ENCODE data around the gene TMF1.
A peak's percentile ranks its signal among the peaks of the same experiment; 100 is the strongest.

GRCh38 chr3:69081583-69082262, 29.6 kb upstream of the TMF1 start:
- TF ChIP-seq CTCF (IDR thresholded peaks at IDR 0.05 in 2 of 3, conservative IDR thresholded peaks at IDR 0.05 in 1 of 3; ENCODE audit: control insufficient read depth in 2 of 3, extremely low read depth in 1 of 3, insufficient read depth in 1 of 3, low read depth in 3 of 3, low read length in 3 of 3) (no peak), TAF1 (IDR thresholded peaks at IDR 0.05; ENCODE audit: borderline replicate concordance, low read depth, low read length) (no peak), LARP7 (IDR thresholded peaks at IDR 0.05) (no peak), BCL11A (IDR thresholded peaks at IDR 0.05; ENCODE audit: low read depth, low read length) (0 out of 2 replicates have a peak, but pooled peaks have one; percentile 2), ZBTB4 (CRISPR knock-in tag; IDR thresholded peaks at IDR 0.05) (no peak), EZH2 (IDR thresholded peaks at IDR 0.05; ENCODE audit: borderline replicate concordance, control insufficient read depth, low read depth, low read length) (no peak), CREB1 (IDR thresholded peaks at IDR 0.05; ENCODE audit: low read depth) (no peak), PBX3 (IDR thresholded peaks at IDR 0.05; ENCODE audit: insufficient replicate concordance, low read depth, low read length) (peak; percentile 54), CBFB (IDR thresholded peaks at IDR 0.05; ENCODE audit: low read depth) (no peak), EGR1 (IDR thresholded peaks at IDR 0.05; ENCODE audit: borderline replicate concordance in 1 of 2, low read depth in 2 of 2, low read length in 2 of 2) (no peak), RAD21 (IDR thresholded peaks at IDR 0.05; ENCODE audit: insufficient read depth, low read depth, low read length) (no peak), MXI1 (IDR thresholded peaks at IDR 0.05; ENCODE audit: low read depth, low read length) (no peak)

All from GM12878 (cell line).